Measurements from ENCODE around the gene HAGHL. TPM values are rescaled to one million over a fixed set of nuclear protein-coding genes. Genes with fewer than 3 reads are reported as not detected.
A peak's percentile ranks its signal among the peaks of the same experiment; 100 is the strongest.

HAGHL gene
- total and polyA plus RNA-seq, 2 of the 8 experiments (the other 6 are each of a cell fraction or from before 2014, with no cell fraction given) = 26.6 to 26.9 TPM

- Histone ChIP-seq H4K5ac (ENCODE audit: insufficient read length, low read depth, low read length) (no peak overlapping the region), H3K23me2 (ENCODE audit: low read depth, low read length) (peaks cover 17% of the 10 kb centered on the region; the same call in 1 of the 2 replicates), H2AFZ (ENCODE audit: low read length) (no peak overlapping the region), H4K20me1 (replicated peaks in 1 of 2; ENCODE audit: control insufficient read depth in 1 of 2, insufficient read depth in 2 of 2, low read length in 2 of 2) (peaks cover 5 to 8% of the 10 kb centered on the region in 2 experiments), H2AK5ac (ENCODE audit: low read depth, low read length) (no peak overlapping the region), H3K14ac (ENCODE audit: insufficient read length) (no peak overlapping the region), H2BK5ac (ENCODE audit: low read depth, low read length) (no peak overlapping the region), H3K4me3 (ENCODE audit: extremely low read depth in 1 of 4, insufficient read depth in 2 of 4, low read depth in 3 of 4, low read length in 4 of 4) (no peak overlapping the region), H3K23ac (ENCODE audit: insufficient read length) (no peak overlapping the region), H2BK12ac (ENCODE audit: low read depth, low read length) (no peak overlapping the region), H3K56ac (replicated peaks; ENCODE audit: insufficient read length, low read depth, low read length) (no peak overlapping the region), H3K4ac (replicated peaks; ENCODE audit: insufficient read length, low read depth, low read length) (no peak overlapping the region), H2BK120ac (replicated peaks; ENCODE audit: low read depth, low read length) (no peak overlapping the region), H3K79me2 (ENCODE audit: control insufficient read depth in 1 of 2, insufficient read depth in 2 of 2, low read length in 2 of 2) (no peaks in the 10 kb centered on the region), H3K4me2 (ENCODE audit: insufficient read depth in 1 of 2, low read depth in 2 of 2, low read length in 2 of 2) (no peak overlapping the region), H2BK20ac (ENCODE audit: low read length) (no peak overlapping the region), H3K9ac (replicated peaks in 1 of 4; ENCODE audit: extremely low read depth in 1 of 4, low read depth in 3 of 4, low read length in 3 of 4) (no peak overlapping the region), H3K79me1 (ENCODE audit: low read depth, low read length) (no peaks in the 10 kb centered on the region), H3K27ac (ENCODE audit: low read depth, low read length) (no peak overlapping the region), H3K36me3 (ENCODE audit: control insufficient read depth in 2 of 4, insufficient read depth in 4 of 4, low read length in 3 of 4) (no peaks in the 10 kb centered on the region), H3K4me1 (replicated peaks in 1 of 4; ENCODE audit: control insufficient read depth in 3 of 4, insufficient read depth in 4 of 4, low read length in 3 of 4) (peaks cover 0 to 13% (median 9%) of the 10 kb centered on the region in 4 experiments; a peak in 5 of 7 replicates), H3K9me3 (ENCODE audit: insufficient read depth in 2 of 2, low read depth in 1 of 2, low read length in 1 of 2) (no peaks in the 10 kb centered on the region), H2BK15ac (ENCODE audit: low read length) (no peak overlapping the region), H4K8ac (ENCODE audit: extremely low read depth, insufficient read depth, low read length) (0 out of 2 replicates have a peak overlapping the region, but pooled peaks have one; percentile 51), H3K27me3 (replicated peaks in 1 of 4; ENCODE audit: control insufficient read depth in 3 of 4, extremely low read depth in 1 of 4, insufficient read depth in 3 of 4, low read length in 3 of 4) (peaks cover 18 to 70% (median 51%) of the 10 kb centered on the region in 4 experiments), H4K91ac (replicated peaks; ENCODE audit: insufficient read length, low read length) (no peak overlapping the region), H3K18ac (ENCODE audit: extremely low read depth, low read length) (no peak overlapping the region)
- peak in 1 of 2 experiments; percentile 49; a peak in 2 of 4 replicates for TF ChIP-seq HDAC2 (IDR thresholded peaks at IDR 0.05; ENCODE audit: borderline replicate concordance in 1 of 2, low read depth in 2 of 2, low read length in 2 of 2)
- peak; percentile 93 for TF ChIP-seq KDM1A (IDR thresholded peaks at IDR 0.05; ENCODE audit: borderline replicate concordance, low read length)
- TF ChIP-seq ASH2L (IDR thresholded peaks at IDR 0.05; ENCODE audit: low read length) = no peak
- DNase-seq (ENCODE audit: low read depth in 1 of 2, low spot score in 2 of 2) (no peak), FAIRE-seq (no peak)
- ChIA-PET POLR2A (ENCODE audit: partially characterized antibody) (interaction anchor here (1.5 to 20.9 kb wide), 3 partner anchors 9 to 16 kb away, joined by 5 to 353 read pairs (median 5); partner anchors contain the start of genes ANTKMT, CCDC78 and HAGHL), CTCF (ENCODE audit: partially characterized antibody) (interaction anchor here (0.9 to 33.4 kb wide), 10 partner anchors 8 to 347 kb away, joined by 3 to 977 read pairs (median 5); partner anchors contain the start of genes ANTKMT, CCDC78, CHTF18 and CIAO3)
- 86% methylated on average over 12 of the region's 12 CpGs; no CpG with 5 or more reads in 1 of the 2 experiments for WGBS, 2 experiments (ENCODE audit: extremely low coverage in 1 of 2, insufficient coverage in 1 of 2, insufficient read length in 1 of 2, insufficient replicate concordance in 2 of 2, low coverage in 1 of 2, low lambda C conversion rate in 2 of 2, missing lambda C conversion rate in 1 of 2)
Observed at GRCh38 chr16:711084-711483, 15.8 kb upstream of the HAGHL start.

All from H1 (cell line).